GM20000 (cell line): ENCODE results near the gene KIF6.

Experiments
- DNase-seq: peaks from one replicate; pipeline ENCODE4 v3.0.0; 2012; ENCODE audit warnings: low spot score
- CTCF ChIP-seq: IDR thresholded peaks from 2 replicates; pipeline ENCODE4 v1.5.1; 2012; ENCODE audit warnings: mild to moderate bottlenecking, control low read depth; ENCODE audit errors: extremely low read depth, missing control alignments

KIF6 gene

GRCh38 chr6:39433630-39434029, 291.6 kb downstream of the KIF6 start:
- no peak for TF ChIP-seq CTCF
- no peak for DNase-seq

- no peak for TF ChIP-seq CTCF
- DNase-seq, result no peak
Observed at GRCh38 chr6:39432330-39433025, 292.7 kb downstream of the KIF6 start.

- DNase-seq, result no peak
- no peak for TF ChIP-seq CTCF
Observed at GRCh38 chr6:39430871-39431523, 294.2 kb downstream of the KIF6 start.

GRCh38 chr6:39430446-39430845, 294.8 kb downstream of the KIF6 start:
- no peak for TF ChIP-seq CTCF
- no peak for DNase-seq

- TF ChIP-seq CTCF, result no peak
- no peak for DNase-seq
Observed at GRCh38 chr6:39428816-39429215, 296.4 kb downstream of the KIF6 start.

- no peak for DNase-seq
- TF ChIP-seq CTCF, result no peak
Observed at GRCh38 chr6:39428152-39428551, 297.1 kb downstream of the KIF6 start.

- no peak for TF ChIP-seq CTCF
- no peak for DNase-seq
Observed at GRCh38 chr6:39426073-39426456, 299.1 kb downstream of the KIF6 start.
